Activated naive CD8-positive, alpha-beta T cell treated with anti-CD3 and anti-CD28 coated beads for 36 hours (primary cell): Measurements from ENCODE around the gene MINDY4. TPM values are rescaled to one million over a fixed set of nuclear protein-coding genes. Genes with fewer than 3 reads are reported as not detected.

Experiments
- DNase-seq: peaks from one replicate; pipeline ENCODE4 v3.0.0; 2021
- H3K27ac Mint-ChIP-seq: one replicate; pipeline ENCODE4 v1.8.0; 2022; ENCODE audit warnings: mild to moderate bottlenecking, moderate library complexity, mixed read lengths
- H3K27me3 Mint-ChIP-seq: one replicate; pipeline ENCODE4 v1.8.0; 2022; ENCODE audit warnings: mild to moderate bottlenecking, mixed read lengths
- H3K36me3 Mint-ChIP-seq: one replicate; pipeline ENCODE4 v1.8.0; 2021; ENCODE audit warnings: mild to moderate bottlenecking, mixed read lengths
- H3K4me1 Mint-ChIP-seq: one replicate; pipeline ENCODE4 v1.8.0; 2021; ENCODE audit warnings: mixed read lengths
- H3K4me3 Mint-ChIP-seq: one replicate; pipeline ENCODE4 v1.8.0; 2022; ENCODE audit warnings: mild to moderate bottlenecking, moderate library complexity, mixed read lengths
- H3K9me3 Mint-ChIP-seq: one replicate; pipeline ENCODE4 v1.8.0; 2022; ENCODE audit warnings: mixed read lengths
- total RNA-seq, 2 experiments: library from RNA; stranded (reverse); gene quantifications; one replicate each; pipeline ENCODE4 v1.2.3, GENCODE V29; 2021

Gene MINDY4
- total RNA-seq, 2 experiments from 2014 or later = 1.6 to 2.0 TPM

DNA sequence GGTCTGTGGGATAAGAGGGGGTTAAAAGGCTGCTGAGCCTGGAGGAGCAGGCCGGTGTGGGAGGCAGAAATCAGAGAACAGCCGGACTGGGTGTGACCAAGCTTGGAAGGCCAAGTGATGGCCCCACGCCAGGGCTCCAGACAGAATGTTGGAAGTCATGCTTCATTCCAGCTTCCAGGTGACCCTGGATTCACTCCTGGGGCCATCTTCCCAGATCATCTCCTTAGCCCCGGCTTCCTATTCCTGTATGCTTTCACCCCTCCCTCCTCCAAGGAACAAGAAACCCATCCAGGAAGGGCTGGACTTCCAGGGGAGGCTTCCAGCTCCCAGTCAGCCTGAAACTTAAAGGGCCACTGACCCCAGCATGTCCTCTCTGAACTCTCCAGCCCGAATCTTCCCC, 18.2 kb upstream of the MINDY4 start:
- Mint-ChIP-seq H3K36me3 (no peaks in the 10 kb centered on the region), H3K9me3 (no peaks in the 10 kb centered on the region), H3K27ac (no peak overlapping the region), H3K27me3 (no peaks in the 10 kb centered on the region), H3K4me1 (no peaks in the 10 kb centered on the region), H3K4me3 (no peak overlapping the region)
- no peak for DNase-seq

GRCh38 chr7:30754315-30754877, 16.8 kb upstream of the MINDY4 start:
- Mint-ChIP-seq H3K36me3 (no peaks in the 10 kb centered on the region), H3K27me3 (peaks cover 1% of the 10 kb centered on the region), H3K4me3 (no peak overlapping the region), H3K9me3 (no peaks in the 10 kb centered on the region), H3K27ac (no peak overlapping the region), H3K4me1 (no peaks in the 10 kb centered on the region)
- no peak for DNase-seq

- H3K4me1 Mint-ChIP-seq = no peaks in the 10 kb centered on the region
- peaks cover 8% of the 10 kb centered on the region for H3K27me3 Mint-ChIP-seq
- H3K9me3 Mint-ChIP-seq = no peaks in the 10 kb centered on the region
- H3K27ac Mint-ChIP-seq = no peak overlapping the region
- no peak for DNase-seq
- no peak overlapping the region for H3K4me3 Mint-ChIP-seq
- H3K36me3 Mint-ChIP-seq = no peaks in the 10 kb centered on the region
Observed at GRCh38 chr7:30755384-30756154, 15.6 kb upstream of the MINDY4 start.

GRCh38 chr7:30757342-30757692, 13.9 kb upstream of the MINDY4 start:
- Mint-ChIP-seq H3K27ac (no peak overlapping the region), H3K9me3 (no peaks in the 10 kb centered on the region), H3K27me3 (peaks cover 8% of the 10 kb centered on the region), H3K36me3 (no peaks in the 10 kb centered on the region), H3K4me3 (no peak overlapping the region), H3K4me1 (no peaks in the 10 kb centered on the region)
- no peak for DNase-seq

- no peak overlapping the region for H3K4me3 Mint-ChIP-seq
- peaks cover 8% of the 10 kb centered on the region for H3K27me3 Mint-ChIP-seq
- no peaks in the 10 kb centered on the region for H3K4me1 Mint-ChIP-seq
- H3K9me3 Mint-ChIP-seq = no peaks in the 10 kb centered on the region
- no peaks in the 10 kb centered on the region for H3K36me3 Mint-ChIP-seq
- DNase-seq = no peak
- no peak overlapping the region for H3K27ac Mint-ChIP-seq
Observed at GRCh38 chr7:30760514-30761213, 10.6 kb upstream of the MINDY4 start.

DNA sequence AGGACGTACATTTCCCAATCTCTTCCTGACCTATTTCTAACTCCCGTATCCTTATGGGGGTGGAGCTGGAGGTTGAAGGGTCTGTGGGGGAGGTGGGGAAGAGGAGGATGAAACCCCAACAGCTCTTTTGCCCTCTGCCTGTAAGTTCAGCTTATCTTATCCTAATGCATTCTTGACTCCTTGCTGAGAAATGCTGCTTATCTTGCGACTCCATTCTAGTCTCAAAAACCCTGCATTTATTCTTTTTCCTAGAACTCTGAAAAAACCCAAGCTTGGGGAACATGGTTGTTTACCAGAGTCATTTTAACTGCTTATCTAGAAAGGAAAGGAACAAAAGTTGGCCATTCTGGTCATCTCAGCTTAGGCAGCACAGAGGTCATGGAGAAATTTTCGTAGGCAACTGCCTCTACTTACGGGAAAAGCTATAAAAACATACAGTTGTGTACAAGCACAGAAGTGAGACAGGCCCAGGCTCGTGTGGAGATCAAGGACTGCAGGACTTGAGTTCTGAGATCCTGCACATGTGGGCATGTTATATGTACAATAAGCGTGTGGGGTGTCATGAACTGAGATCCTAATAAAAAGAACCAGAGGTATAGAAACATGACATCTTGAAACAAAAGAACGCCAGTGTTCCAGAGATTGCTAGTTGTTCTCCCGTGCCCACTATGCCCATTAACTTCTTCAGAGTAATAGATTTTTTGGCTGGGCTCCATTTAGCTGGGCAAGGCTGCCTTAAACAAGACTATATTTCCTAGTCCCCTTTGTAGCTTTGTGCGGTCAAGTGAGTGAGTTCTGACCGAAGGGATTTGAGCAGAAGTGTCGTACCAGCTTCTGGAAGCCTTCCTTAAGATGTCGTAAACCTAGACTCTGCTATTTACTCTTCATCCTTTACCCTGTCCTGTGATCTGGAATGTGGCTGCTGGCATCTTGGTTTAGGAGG, 9.7 kb upstream of the MINDY4 start:
- Mint-ChIP-seq H3K9me3 (no peaks in the 10 kb centered on the region), H3K27ac (no peak overlapping the region), H3K4me3 (no peak overlapping the region), H3K27me3 (peaks cover 8% of the 10 kb centered on the region), H3K4me1 (no peaks in the 10 kb centered on the region), H3K36me3 (no peaks in the 10 kb centered on the region)
- no peak for DNase-seq

- Mint-ChIP-seq H3K27me3 (peaks cover 8% of the 10 kb centered on the region), H3K4me3 (no peak overlapping the region), H3K36me3 (no peaks in the 10 kb centered on the region), H3K9me3 (no peaks in the 10 kb centered on the region), H3K27ac (no peak overlapping the region), H3K4me1 (no peaks in the 10 kb centered on the region)
- DNase-seq = no peak
Observed at GRCh38 chr7:30764030-30764975, 6.9 kb upstream of the MINDY4 start.

DNA sequence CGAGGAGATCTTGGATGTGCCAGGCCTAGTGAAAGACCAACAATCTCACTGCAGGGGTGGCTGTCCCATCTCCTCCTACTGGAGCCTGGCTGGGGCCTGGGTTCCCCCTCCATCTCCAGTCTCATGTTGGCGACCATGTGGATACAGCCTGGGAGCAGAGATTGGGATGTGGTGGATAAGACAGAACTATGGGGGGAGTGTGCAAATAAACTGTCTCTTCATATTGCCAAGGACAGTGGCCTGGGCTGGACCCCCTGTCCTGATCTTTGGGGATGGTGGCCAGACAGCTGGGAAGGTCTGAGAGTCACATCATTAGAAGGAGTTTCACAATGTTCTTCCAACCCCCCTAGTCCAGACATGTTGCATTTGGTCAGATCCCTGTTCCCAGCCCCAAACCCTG, 5.8 kb upstream of the MINDY4 start:
- Mint-ChIP-seq H3K4me1 (no peaks in the 10 kb centered on the region), H3K36me3 (no peaks in the 10 kb centered on the region), H3K27ac (no peak overlapping the region), H3K27me3 (no peaks in the 10 kb centered on the region), H3K4me3 (no peak overlapping the region), H3K9me3 (no peaks in the 10 kb centered on the region)
- no peak for DNase-seq

GRCh38 chr7:30770845-30771173, 408 bp upstream of the MINDY4 start:
- peaks cover 4% of the 10 kb centered on the region for H3K4me1 Mint-ChIP-seq
- H3K36me3 Mint-ChIP-seq = no peaks in the 10 kb centered on the region
- peak overlapping the region; percentile 35 for H3K4me3 Mint-ChIP-seq
- no peaks in the 10 kb centered on the region for H3K27me3 Mint-ChIP-seq
- no peak for DNase-seq
- H3K27ac Mint-ChIP-seq = no peak overlapping the region
- no peaks in the 10 kb centered on the region for H3K9me3 Mint-ChIP-seq

DNA sequence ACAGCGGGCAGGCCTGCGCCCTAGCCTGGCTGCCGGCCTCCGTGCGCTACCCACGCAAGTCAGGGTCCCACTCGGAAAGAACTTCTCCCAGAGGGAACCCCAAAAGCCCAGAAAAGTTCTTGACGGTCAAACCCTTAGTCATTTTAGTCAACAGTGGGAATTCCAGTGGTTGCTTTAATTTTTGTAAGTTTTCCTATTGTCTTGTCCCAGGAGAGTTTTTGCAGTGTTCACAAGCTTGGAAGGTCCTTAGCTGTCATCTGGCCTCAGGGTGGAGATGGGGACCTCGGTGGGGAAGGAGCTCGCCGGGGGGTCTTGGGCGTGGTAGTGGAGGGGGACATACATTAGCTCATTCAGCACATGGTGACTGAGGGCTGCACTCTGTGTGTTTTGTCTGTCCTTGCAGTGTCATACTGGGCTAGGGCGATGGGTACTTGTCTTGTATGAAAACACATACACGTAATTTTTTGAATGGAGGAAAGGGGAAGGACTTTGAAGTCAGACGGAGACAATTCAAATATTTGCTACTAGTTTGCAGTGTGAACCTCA, 736 bp downstream of the MINDY4 start:
- H3K9me3 Mint-ChIP-seq = no peaks in the 10 kb centered on the region
- DNase-seq = no peak
- no peaks in the 10 kb centered on the region for H3K27me3 Mint-ChIP-seq
- no peaks in the 10 kb centered on the region for H3K36me3 Mint-ChIP-seq
- peak overlapping the region; percentile 74 for H3K4me3 Mint-ChIP-seq
- H3K4me1 Mint-ChIP-seq = peaks cover 4% of the 10 kb centered on the region
- H3K27ac Mint-ChIP-seq = peak overlapping the region; percentile 70

DNA sequence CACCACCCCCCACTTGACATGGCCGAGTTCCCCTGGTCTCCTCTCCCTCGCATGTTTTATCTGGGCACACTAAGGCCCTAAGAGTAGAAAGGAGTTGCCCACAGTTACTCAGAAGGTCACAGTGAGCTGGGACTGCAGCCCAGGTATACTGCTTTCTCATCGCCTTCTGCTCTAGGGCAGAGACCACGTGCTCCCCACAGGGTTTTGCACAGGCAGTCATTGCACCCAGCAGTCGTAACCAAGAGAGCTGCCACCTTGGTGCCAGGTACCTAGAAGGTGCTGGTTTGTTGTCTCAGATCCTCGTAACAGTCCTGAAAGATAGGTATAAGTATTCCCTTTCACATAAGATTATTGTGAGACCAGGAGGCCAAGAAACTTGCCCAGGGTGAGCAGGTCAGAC, 1.8 kb downstream of the MINDY4 start:
- Mint-ChIP-seq H3K27ac (no peak overlapping the region), H3K36me3 (no peaks in the 10 kb centered on the region), H3K27me3 (no peaks in the 10 kb centered on the region), H3K4me3 (no peak overlapping the region), H3K9me3 (no peaks in the 10 kb centered on the region), H3K4me1 (peaks cover 4% of the 10 kb centered on the region)
- DNase-seq = no peak

- H3K4me3 Mint-ChIP-seq = no peak overlapping the region
- DNase-seq = no peak
- no peaks in the 10 kb centered on the region for H3K9me3 Mint-ChIP-seq
- no peaks in the 10 kb centered on the region for H3K36me3 Mint-ChIP-seq
- H3K4me1 Mint-ChIP-seq = peaks cover 4% of the 10 kb centered on the region
- H3K27ac Mint-ChIP-seq = no peak overlapping the region
- H3K27me3 Mint-ChIP-seq = no peaks in the 10 kb centered on the region
Observed at GRCh38 chr7:30775992-30776391, 4.8 kb downstream of the MINDY4 start.

- Mint-ChIP-seq H3K36me3 (no peaks in the 10 kb centered on the region), H3K27me3 (no peaks in the 10 kb centered on the region), H3K27ac (no peak overlapping the region), H3K4me1 (peaks cover 3% of the 10 kb centered on the region), H3K9me3 (no peaks in the 10 kb centered on the region), H3K4me3 (no peak overlapping the region)
- DNase-seq = no peak
Observed at GRCh38 chr7:30776971-30777370, 5.8 kb downstream of the MINDY4 start.
